Astrocyte (in vitro differentiated cells and primary cell): ENCODE measurements around the gene ACKR3. TPM values are rescaled to one million over a fixed set of nuclear protein-coding genes. Genes with fewer than 3 reads are reported as not detected.

Experiments
- DNase-seq: peaks from one replicate; pipeline ENCODE4 v3.0.0-alpha.2; 2010; ENCODE audit warnings: low read depth
- FAIRE-seq: peaks from 2 replicates; lab custom pipeline; 2011; peaks lifted over from hg19 to GRCh38; lab: Jason Lieb, UNC
- H2AFZ ChIP-seq: 2 replicates; pipeline ENCODE4 v1.6.0; 2012; ENCODE audit warnings: low read depth, low read length, inconsistent platforms
- H3K27ac ChIP-seq: 2 replicates; pipeline ENCODE4 v1.5.1; 2011; ENCODE audit warnings: low read depth, low read length, inconsistent platforms
- H3K27me3 ChIP-seq: 2 replicates; pipeline ENCODE4 v1.6.0; 2011; ENCODE audit warnings: low read length, inconsistent platforms; ENCODE audit not compliant: insufficient read depth
- H3K36me3 ChIP-seq: 2 replicates; pipeline ENCODE4 v1.5.1; 2011; ENCODE audit warnings: low read length, inconsistent platforms; ENCODE audit not compliant: insufficient read depth
- H3K4me1 ChIP-seq: 2 replicates; pipeline ENCODE4 v1.5.1; 2011; ENCODE audit warnings: low read length, inconsistent platforms; ENCODE audit not compliant: insufficient read depth
- H3K4me2 ChIP-seq: 2 replicates; pipeline ENCODE4 v1.6.0; 2012; ENCODE audit warnings: low read length, inconsistent platforms
- H3K4me3 ChIP-seq: 2 replicates; pipeline ENCODE4 v1.5.1; 2011; ENCODE audit warnings: low read depth, mild to moderate bottlenecking, low read length, inconsistent platforms; ENCODE audit not compliant: insufficient read depth
- H3K79me2 ChIP-seq: 2 replicates; pipeline ENCODE4 v1.6.0; 2012; ENCODE audit warnings: mild to moderate bottlenecking, low read length, inconsistent platforms; ENCODE audit not compliant: insufficient read depth
- H3K9ac ChIP-seq: 2 replicates; pipeline ENCODE4 v1.6.0; 2012; ENCODE audit warnings: mild to moderate bottlenecking, low read length, inconsistent platforms
- H3K9me3 ChIP-seq: 2 replicates; pipeline ENCODE4 v1.5.1; 2012; ENCODE audit warnings: low read depth, mild to moderate bottlenecking, low read length, inconsistent platforms; ENCODE audit not compliant: insufficient read depth
- H4K20me1 ChIP-seq: 2 replicates; pipeline ENCODE4 v1.6.0; 2012; ENCODE audit warnings: low read length, inconsistent platforms; ENCODE audit not compliant: insufficient read depth
- H3K27ac Mint-ChIP-seq: one replicate; pipeline ENCODE4 v1.8.0; 2021; ENCODE audit warnings: mild to moderate bottlenecking, mixed read lengths; ENCODE audit not compliant: unreplicated experiment
- H3K27me3 Mint-ChIP-seq: one replicate; pipeline ENCODE4 v1.8.0; 2021; ENCODE audit warnings: low read depth, mixed read lengths; ENCODE audit not compliant: unreplicated experiment
- H3K36me3 Mint-ChIP-seq: one replicate; pipeline ENCODE4 v1.8.0; 2021; ENCODE audit warnings: low read depth, mixed read lengths; ENCODE audit not compliant: unreplicated experiment
- H3K4me1 Mint-ChIP-seq: one replicate; pipeline ENCODE4 v1.8.0; 2021; ENCODE audit warnings: low read depth, mixed read lengths; ENCODE audit not compliant: unreplicated experiment
- H3K4me3 Mint-ChIP-seq: one replicate; pipeline ENCODE4 v1.8.0; 2021; ENCODE audit warnings: mild to moderate bottlenecking, moderate library complexity, mixed read lengths; ENCODE audit not compliant: unreplicated experiment
- H3K9me3 Mint-ChIP-seq: one replicate; pipeline ENCODE4 v1.8.0; 2021; ENCODE audit warnings: mild to moderate bottlenecking, mixed read lengths; ENCODE audit not compliant: unreplicated experiment
- CTCF ChIP-seq: IDR thresholded peaks from 2 replicates; pipeline ENCODE4 v1.5.1; 2011; ENCODE audit warnings: low read depth, mild to moderate bottlenecking, inconsistent platforms, low read length, moderate library complexity; ENCODE audit not compliant: insufficient read depth
- EZH2 ChIP-seq: IDR thresholded peaks from 2 replicates; pipeline ENCODE4 v1.6.1; 2012; ENCODE audit warnings: mild to moderate bottlenecking, low read length, inconsistent platforms; ENCODE audit not compliant: insufficient read depth
- total RNA-seq: library from RNA; stranded (reverse); gene quantifications from 2 replicates; pipeline ENCODE4 v1.2.1, GENCODE V29; 2021

Gene ACKR3
- total RNA-seq, 1 donor from 2014 or later, result 72.7 TPM

GRCh38 chr2:236554629-236555282, 14.9 kb upstream of the ACKR3 start:
- Histone ChIP-seq H3K9ac (no peak overlapping the region), H4K20me1 (no peaks in the 10 kb centered on the region), H3K4me2 (no peak overlapping the region), H3K4me3 (no peak overlapping the region), H3K27ac (no peak overlapping the region), H3K79me2 (no peaks in the 10 kb centered on the region), H3K27me3 (peaks cover 2% of the 10 kb centered on the region), H3K36me3 (no peaks in the 10 kb centered on the region), H2AFZ (no peak overlapping the region), H3K4me1 (no peaks in the 10 kb centered on the region), H3K9me3 (peaks cover 3% of the 10 kb centered on the region)
- Mint-ChIP-seq H3K36me3 (no peaks in the 10 kb centered on the region), H3K27ac (peak overlapping the region; percentile 0), H3K4me1 (peaks cover 8% of the 10 kb centered on the region), H3K27me3 (peaks cover 32% of the 10 kb centered on the region), H3K9me3 (peaks cover 3% of the 10 kb centered on the region), H3K4me3 (no peak overlapping the region)
- FAIRE-seq, result no peak
- DNase-seq, result no peak
- TF ChIP-seq CTCF, result no peak
- TF ChIP-seq EZH2, result no peak

GRCh38 chr2:236555481-236555880, 14.1 kb upstream of the ACKR3 start:
- peak overlapping the region; percentile 79 for H3K27ac Mint-ChIP-seq
- TF ChIP-seq CTCF, result no peak
- TF ChIP-seq EZH2, result no peak
- no peak overlapping the region for H3K4me3 Mint-ChIP-seq
- no peak overlapping the region for H3K9ac ChIP-seq
- DNase-seq, result no peak
- peaks cover 8% of the 10 kb centered on the region for H3K4me1 Mint-ChIP-seq
- no peaks in the 10 kb centered on the region for H3K36me3 ChIP-seq
- H3K4me2 ChIP-seq, result no peak overlapping the region
- H3K27me3 Mint-ChIP-seq, result peaks cover 30% of the 10 kb centered on the region
- H3K27ac ChIP-seq, result no peak overlapping the region
- no peak overlapping the region for H3K4me3 ChIP-seq
- H3K27me3 ChIP-seq, result peaks cover 2% of the 10 kb centered on the region
- no peak for FAIRE-seq
- no peaks in the 10 kb centered on the region for H3K79me2 ChIP-seq
- no peaks in the 10 kb centered on the region for H3K4me1 ChIP-seq
- no peaks in the 10 kb centered on the region for H3K36me3 Mint-ChIP-seq
- no peak overlapping the region for H2AFZ ChIP-seq
- no peaks in the 10 kb centered on the region for H4K20me1 ChIP-seq
- peaks cover 3% of the 10 kb centered on the region for H3K9me3 Mint-ChIP-seq
- H3K9me3 ChIP-seq, result peaks cover 3% of the 10 kb centered on the region

- TF ChIP-seq EZH2 (no peak), CTCF (no peak)
- H3K4me1 ChIP-seq, result no peaks in the 10 kb centered on the region
- peaks cover 3% of the 10 kb centered on the region for H3K9me3 ChIP-seq
- no peak overlapping the region for H2AFZ ChIP-seq
- Mint-ChIP-seq H3K4me3 (no peak overlapping the region), H3K36me3 (no peaks in the 10 kb centered on the region), H3K27ac (no peak overlapping the region), H3K4me1 (peaks cover 8% of the 10 kb centered on the region), H3K27me3 (peaks cover 16% of the 10 kb centered on the region), H3K9me3 (peaks cover 3% of the 10 kb centered on the region)
- DNase-seq (no peak), FAIRE-seq (no peak)
- no peak overlapping the region for H3K27ac ChIP-seq
- no peak overlapping the region for H3K4me3 ChIP-seq
- H3K9ac ChIP-seq, result no peak overlapping the region
- no peaks in the 10 kb centered on the region for H3K36me3 ChIP-seq
- H3K79me2 ChIP-seq, result no peaks in the 10 kb centered on the region
- H4K20me1 ChIP-seq, result no peaks in the 10 kb centered on the region
- no peak overlapping the region for H3K4me2 ChIP-seq
- no peaks in the 10 kb centered on the region for H3K27me3 ChIP-seq
These were observed 12.2 kb upstream of the ACKR3 start for GRCh38 chr2:236557306-236558030.
